OCI-LY3 (cell line): ENCODE data around the gene EVPL.

Source experiments
- H2AFZ ChIP-seq: fragments of 200-600, 300-600 bp; shearing (Covaris generic); 2 replicates; pipeline ENCODE4 v1.6.0; 2014; ENCODE audit warnings: antibody characterized with exemption, low read depth, low read length
- H3K27ac ChIP-seq: fragments of 200-600, 300-600 bp; sonication (generic); 2 replicates; pipeline ENCODE4 v1.5.1; 2014; ENCODE audit warnings: mild to moderate bottlenecking, low read length, moderate library complexity, mixed read lengths
- H3K27me3 ChIP-seq: fragments of 200-600, 300-600 bp; sonication (generic); 2 replicates; pipeline ENCODE4 v1.6.1; 2014; ENCODE audit warnings: low read depth, low read length, mixed read lengths
- H3K36me3 ChIP-seq: fragments of 200-600, 300-600 bp; sonication (generic); replicated peaks from 2 replicates; pipeline ENCODE3; 2014; ENCODE audit warnings: low read depth, low read length, mixed read lengths
- H3K4me1 ChIP-seq: fragments of 300-600, 200-600 bp; sonication (generic); 2 replicates; pipeline ENCODE4 v1.6.1; 2014; ENCODE audit warnings: low read length, mixed read lengths
- H3K4me2 ChIP-seq: fragments of 200-600, 300-600 bp; sonication (generic); 2 replicates; pipeline ENCODE4 v1.6.1; 2014; ENCODE audit warnings: low read length, mixed read lengths
- H3K4me3 ChIP-seq: fragments of 300-600, 200-600 bp; sonication (generic); 2 replicates; pipeline ENCODE4 v1.5.1; 2014; ENCODE audit warnings: antibody characterized with exemption, mild to moderate bottlenecking, low read length, moderate library complexity
- H3K79me2 ChIP-seq: fragments of 300-600, 200-600 bp; shearing (Covaris generic); 2 replicates; pipeline ENCODE4 v1.6.1; 2014; ENCODE audit warnings: mild to moderate bottlenecking, low read length, mixed read lengths
- H3K9ac ChIP-seq: fragments of 300-600, 200-600 bp; shearing (Covaris generic); 2 replicates; pipeline ENCODE4 v1.6.0; 2014; ENCODE audit warnings: mild to moderate bottlenecking, low read length, moderate library complexity
- H3K9me3 ChIP-seq: fragments of 200-600, 300-600 bp; shearing (Covaris generic); 2 replicates; pipeline ENCODE4 v1.6.1; 2014; ENCODE audit warnings: low read length, mixed read lengths; ENCODE audit not compliant: insufficient read depth
- H4K20me1 ChIP-seq: fragments of 200-600, 300-600 bp; sonication (generic); 2 replicates; pipeline ENCODE4 v1.6.1; 2016; ENCODE audit warnings: low read length, mixed read lengths; ENCODE audit not compliant: insufficient read depth
- EZH2phosphoT487 ChIP-seq: fragments of 200-600 bp; shearing (Covaris generic); IDR thresholded peaks from 2 replicates; pipeline ENCODE4 v1.6.1; 2018; ENCODE audit warnings: antibody characterized with exemption, mixed run types, low read depth
- TF ChIP-seq, protein P1 (sequence below): fragments of 200-600, 300-600 bp; sonication (generic); IDR thresholded peaks from 2 replicates; pipeline ENCODE4 v1.5.1; 2014; ENCODE audit warnings: antibody characterized with exemption, low read length, low read depth

Gene EVPL

DNA sequence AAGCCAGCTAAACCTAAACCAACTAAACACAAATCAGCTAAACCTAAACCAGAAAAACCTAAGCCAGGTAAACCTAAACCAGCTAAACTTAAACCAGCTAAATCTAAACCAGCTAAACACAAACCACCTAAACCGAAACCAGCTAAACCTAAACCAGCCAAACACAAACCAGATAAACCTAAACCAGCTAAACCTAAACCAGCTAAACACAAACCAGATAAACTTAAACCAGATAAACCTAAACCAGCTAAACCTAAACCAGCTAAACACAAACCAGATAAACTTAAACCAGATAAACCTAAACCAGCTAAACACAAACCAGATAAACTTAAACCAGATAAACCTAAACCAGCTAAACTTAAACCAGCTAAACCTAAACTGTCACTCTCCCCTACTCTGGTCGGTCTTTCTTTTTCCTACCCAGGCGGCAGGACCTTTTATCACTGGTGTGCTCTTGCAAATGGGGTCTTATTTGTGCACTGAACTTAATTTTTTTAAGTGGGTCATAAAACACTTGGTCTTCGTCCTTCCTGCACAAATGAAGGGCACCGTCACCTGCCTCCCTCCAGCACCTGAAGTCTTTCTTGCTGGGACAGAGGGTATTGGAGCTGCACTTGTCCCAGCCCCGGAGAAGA lies 7.2 kb downstream of the EVPL start:
- Histone ChIP-seq H3K4me3 (no peak overlapping the region), H3K36me3 (no peaks in the 10 kb centered on the region), H3K9me3 (no peaks in the 10 kb centered on the region), H2AFZ (no peak overlapping the region), H3K27me3 (no peaks in the 10 kb centered on the region), H3K9ac (no peak overlapping the region), H3K27ac (no peak overlapping the region), H3K4me1 (no peaks in the 10 kb centered on the region), H3K4me2 (no peak overlapping the region), H3K79me2 (no peaks in the 10 kb centered on the region), H4K20me1 (no peaks in the 10 kb centered on the region)
- TF ChIP-seq EZH2phosphoT487 = no peak
- TF ChIP-seq, protein P1, sequence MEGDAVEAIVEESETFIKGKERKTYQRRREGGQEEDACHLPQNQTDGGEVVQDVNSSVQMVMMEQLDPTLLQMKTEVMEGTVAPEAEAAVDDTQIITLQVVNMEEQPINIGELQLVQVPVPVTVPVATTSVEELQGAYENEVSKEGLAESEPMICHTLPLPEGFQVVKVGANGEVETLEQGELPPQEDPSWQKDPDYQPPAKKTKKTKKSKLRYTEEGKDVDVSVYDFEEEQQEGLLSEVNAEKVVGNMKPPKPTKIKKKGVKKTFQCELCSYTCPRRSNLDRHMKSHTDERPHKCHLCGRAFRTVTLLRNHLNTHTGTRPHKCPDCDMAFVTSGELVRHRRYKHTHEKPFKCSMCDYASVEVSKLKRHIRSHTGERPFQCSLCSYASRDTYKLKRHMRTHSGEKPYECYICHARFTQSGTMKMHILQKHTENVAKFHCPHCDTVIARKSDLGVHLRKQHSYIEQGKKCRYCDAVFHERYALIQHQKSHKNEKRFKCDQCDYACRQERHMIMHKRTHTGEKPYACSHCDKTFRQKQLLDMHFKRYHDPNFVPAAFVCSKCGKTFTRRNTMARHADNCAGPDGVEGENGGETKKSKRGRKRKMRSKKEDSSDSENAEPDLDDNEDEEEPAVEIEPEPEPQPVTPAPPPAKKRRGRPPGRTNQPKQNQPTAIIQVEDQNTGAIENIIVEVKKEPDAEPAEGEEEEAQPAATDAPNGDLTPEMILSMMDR = no peak

DNA sequence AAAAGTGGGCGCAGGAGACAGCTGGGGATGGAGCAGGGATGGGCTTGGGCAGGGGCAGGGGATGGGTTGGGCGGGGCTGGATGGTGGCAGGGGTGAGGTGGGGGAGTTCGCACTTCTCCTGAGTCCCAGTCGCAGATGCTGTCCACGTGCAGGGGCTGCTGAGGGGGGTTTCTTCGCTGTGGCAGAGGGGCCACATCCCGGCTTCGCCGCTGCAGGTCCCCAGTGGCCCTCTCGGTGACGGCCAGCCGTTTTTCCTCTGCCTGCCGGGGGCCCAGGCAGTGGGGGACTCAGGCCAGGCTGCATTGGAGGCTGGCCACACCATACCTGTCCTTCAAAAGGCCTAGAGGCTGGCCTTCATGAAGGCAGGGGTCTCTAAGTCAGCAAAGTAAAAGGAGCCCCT lies 8.3 kb downstream of the EVPL start:
- Histone ChIP-seq H3K4me2 (no peak overlapping the region), H3K79me2 (no peaks in the 10 kb centered on the region), H3K36me3 (no peaks in the 10 kb centered on the region), H3K27me3 (no peaks in the 10 kb centered on the region), H3K27ac (no peak overlapping the region), H3K9ac (no peak overlapping the region), H4K20me1 (no peaks in the 10 kb centered on the region), H3K4me1 (peaks cover 7% of the 10 kb centered on the region; the same call in 1 of the 2 replicates), H2AFZ (no peak overlapping the region), H3K9me3 (no peaks in the 10 kb centered on the region), H3K4me3 (no peak overlapping the region)
- no peak for TF ChIP-seq EZH2phosphoT487
- TF ChIP-seq, protein P1 = no peak

DNA sequence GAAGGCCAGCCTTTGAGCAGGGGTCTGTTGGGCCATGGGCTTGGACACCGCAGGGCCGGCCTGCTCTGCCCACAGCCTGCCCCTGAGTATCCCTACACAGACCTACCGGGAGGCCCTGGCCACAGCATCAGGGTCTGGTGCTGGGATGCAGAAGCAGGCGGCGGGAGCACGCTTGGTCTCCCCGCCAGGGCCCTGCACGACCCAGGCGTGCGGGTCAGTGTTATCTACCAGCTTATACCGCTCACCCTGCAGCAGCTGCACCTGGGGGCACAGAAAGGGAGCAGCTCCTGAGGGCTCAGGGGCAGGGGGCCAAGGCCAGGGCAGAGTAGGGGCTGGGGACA lies 8.8 kb downstream of the EVPL start:
- TF ChIP-seq, protein P1 = no peak
- TF ChIP-seq EZH2phosphoT487 = no peak
- peaks cover 7% of the 10 kb centered on the region; the same call in 1 of the 2 replicates for H3K4me1 ChIP-seq
- H3K36me3 ChIP-seq = no peaks in the 10 kb centered on the region
- no peak overlapping the region for H3K4me3 ChIP-seq
- no peaks in the 10 kb centered on the region for H4K20me1 ChIP-seq
- no peaks in the 10 kb centered on the region for H3K27me3 ChIP-seq
- H3K27ac ChIP-seq = no peak overlapping the region
- H3K9ac ChIP-seq = no peak overlapping the region
- H2AFZ ChIP-seq = no peak overlapping the region
- H3K9me3 ChIP-seq = no peaks in the 10 kb centered on the region
- H3K4me2 ChIP-seq = no peak overlapping the region
- no peaks in the 10 kb centered on the region for H3K79me2 ChIP-seq

DNA sequence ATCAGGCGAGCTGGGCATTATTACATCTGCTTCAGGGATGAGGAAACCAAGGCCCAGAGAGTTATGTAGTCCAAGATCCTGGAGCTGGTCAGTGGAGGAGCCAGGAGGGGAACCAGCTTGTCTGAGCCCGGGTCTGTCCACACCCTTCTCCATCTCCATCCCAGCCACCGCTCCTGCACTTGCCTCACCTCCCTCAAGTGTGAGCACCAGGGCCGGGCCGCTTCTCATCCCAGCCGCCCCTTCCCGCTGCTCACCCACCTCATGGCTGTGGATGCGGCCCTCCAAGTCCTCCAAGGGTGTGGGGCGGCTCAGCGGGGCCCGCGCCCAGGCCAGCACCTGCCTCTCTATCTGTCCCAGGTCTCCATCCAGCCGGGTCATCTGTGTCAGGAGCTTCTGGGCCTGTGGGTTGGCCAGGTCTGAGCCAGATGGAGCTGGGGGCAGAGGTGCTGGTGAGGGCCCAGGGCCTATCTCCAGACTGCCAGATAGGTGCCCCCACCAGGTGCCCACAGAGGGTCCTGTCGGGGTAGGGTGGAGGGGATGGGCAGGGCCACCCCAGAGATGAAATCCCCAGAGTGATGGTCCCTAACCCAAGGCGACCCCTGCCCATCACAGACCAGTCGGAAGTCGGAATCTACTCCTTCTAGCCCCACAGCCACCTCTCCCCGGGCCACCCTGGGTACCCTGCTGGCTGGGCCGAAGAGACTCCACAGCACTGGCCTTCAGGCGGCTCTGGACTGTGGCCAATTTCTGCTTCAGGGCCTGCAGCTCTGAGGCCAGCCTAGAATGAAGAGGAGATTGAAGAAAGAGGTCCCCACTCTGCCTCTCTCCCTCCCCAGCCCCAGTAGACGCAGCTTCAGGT lies 9.4 kb downstream of the EVPL start:
- H3K36me3 ChIP-seq = no peaks in the 10 kb centered on the region
- H3K9ac ChIP-seq = no peak overlapping the region
- no peak overlapping the region for H2AFZ ChIP-seq
- H4K20me1 ChIP-seq = no peaks in the 10 kb centered on the region
- H3K4me3 ChIP-seq = no peak overlapping the region
- peaks cover 7% of the 10 kb centered on the region; the same call in 1 of the 2 replicates for H3K4me1 ChIP-seq
- no peak overlapping the region for H3K27ac ChIP-seq
- H3K9me3 ChIP-seq = no peaks in the 10 kb centered on the region
- H3K27me3 ChIP-seq = no peaks in the 10 kb centered on the region
- H3K79me2 ChIP-seq = no peaks in the 10 kb centered on the region
- H3K4me2 ChIP-seq = no peak overlapping the region
- TF ChIP-seq, protein P1 = no peak
- TF ChIP-seq EZH2phosphoT487 = no peak
